Panc1 (cell line): Measurements from ENCODE around the gene GPAM. TPM values are rescaled to one million over a fixed set of nuclear protein-coding genes. Genes with fewer than 3 reads are reported as not detected.

Experiments used
- ATAC-seq: fragments of 200-7000 bp; cut with Tn5 transposase; 2 replicates; pipeline ENCODE4 v1.9.1; 2020; ENCODE audit warnings: mild to moderate bottlenecking, moderate library complexity
- BruUV-seq: library from RNA; stranded (reverse); fragments of 400-500 nt; replicated peaks from 2 replicates; lab custom pipeline; 2021; lab: Mats Ljungman, UMichigan
- CTCF ChIA-PET: fragments of 300-600 bp; sonication (Branson Sonifier 250); formaldehyde crosslinking; loops from one replicate; lab custom pipeline; 2022; ENCODE audit warnings: antibody characterized with exemption; lab: Charles Lee
- POLR2A ChIA-PET: fragments of 300-600 bp; sonication (Branson Sonifier 250); formaldehyde crosslinking; loops from one replicate; lab custom pipeline; 2022; ENCODE audit warnings: antibody characterized with exemption; lab: Charles Lee
- DNase-seq: peaks from one replicate; pipeline ENCODE4 v3.0.0-alpha.2; 2010; ENCODE audit warnings: low read depth, low spot score
- H3K27ac ChIP-seq: 2 replicates; pipeline ENCODE4 v1.5.1; 2011; ENCODE audit warnings: mild to moderate bottlenecking, low read length, inconsistent platforms
- H3K27me3 ChIP-seq: fragments of 200-500 bp; sonication (Bioruptor generic); 2 replicates; pipeline ENCODE4 v1.6.0; 2014; ENCODE audit warnings: low read length, inconsistent platforms; ENCODE audit not compliant: control insufficient read depth, insufficient read depth
- H3K36me3 ChIP-seq: fragments of 200-500 bp; sonication (Bioruptor generic); 2 replicates; pipeline ENCODE4 v1.5.1; 2014; ENCODE audit warnings: inconsistent platforms, mild to moderate bottlenecking, low read length, moderate library complexity; ENCODE audit not compliant: control insufficient read depth, insufficient read depth
- H3K4me1 ChIP-seq: 2 replicates; pipeline ENCODE4 v1.5.1; 2011; ENCODE audit warnings: inconsistent platforms, mild to moderate bottlenecking, low read length, moderate library complexity; ENCODE audit not compliant: control insufficient read depth, insufficient read depth
- H3K4me3 ChIP-seq, 2 experiments: 2 replicates each; pipeline ENCODE4 v1.5.1; 2011 to 2012; ENCODE audit warnings: low read depth in 2 of 2, low read length in 2 of 2, mild to moderate bottlenecking in 2 of 2, inconsistent platforms in 1 of 2, moderate library complexity in 1 of 2
- H3K9me3 ChIP-seq: fragments of 200-500 bp; sonication (Bioruptor generic); 2 replicates; pipeline ENCODE4 v1.5.1; 2014; ENCODE audit warnings: low read depth, mild to moderate bottlenecking, inconsistent platforms, low read length, moderate library complexity; ENCODE audit not compliant: control insufficient read depth, insufficient read depth
- POLR2AphosphoS5 ChIP-seq: IDR thresholded peaks from 2 replicates; pipeline ENCODE4 v1.6.1; 2012; ENCODE audit warnings: mild to moderate bottlenecking, low read depth, low read length, moderate library complexity
- SIN3A ChIP-seq: IDR thresholded peaks from 2 replicates; pipeline ENCODE4 v1.6.1; 2012; ENCODE audit warnings: low read depth, mild to moderate bottlenecking, low read length, moderate library complexity, borderline replicate concordance; ENCODE audit not compliant: insufficient read depth
- TCF7L2 ChIP-seq: IDR thresholded peaks from 2 replicates; pipeline ENCODE4 v1.6.1; 2011; ENCODE audit warnings: mild to moderate bottlenecking, low read depth, low read length, inconsistent platforms
- in situ Hi-C: cut with HindIII; loops from 2 replicates; pipeline ENCODE4 v1.10.0; 2016; ENCODE audit warnings: low sequenced_read_pairs, low pct_unique_long_range_greater_than_20kb
- intact Hi-C: fragments of 100-400 bp; cut with micrococcal nuclease; formaldehyde crosslinking; loops from one replicate; pipeline ENCODE4 v1.10.0; 2022; ENCODE audit not compliant: unreplicated experiment
- total RNA-seq: library from RNA; stranded (reverse); gene quantifications from one replicate; pipeline ENCODE4 v1.2.1, GENCODE V29; 2021; ENCODE audit not compliant: unreplicated experiment
- TF ChIP-seq, protein P1 (sequence below), 2 experiments: IDR thresholded peaks; 2 replicates each; pipeline ENCODE4 v1.6.1; 2011 to 2012; ENCODE audit warnings: low read depth in 2 of 2, control low read depth in 1 of 2, low read length in 1 of 2, mild to moderate bottlenecking in 1 of 2, moderate library complexity in 1 of 2; ENCODE audit not compliant: insufficient read depth in 1 of 2
- TF ChIP-seq, protein P2 (sequence below): fragments of 450-650 bp; IDR thresholded peaks from 2 replicates; pipeline ENCODE4 v1.5.1; 2017; ENCODE audit warnings: mild to moderate bottlenecking

The GPAM gene
- total RNA-seq, 1 experiment from 2014 or later, result 8.0 TPM

DNA sequence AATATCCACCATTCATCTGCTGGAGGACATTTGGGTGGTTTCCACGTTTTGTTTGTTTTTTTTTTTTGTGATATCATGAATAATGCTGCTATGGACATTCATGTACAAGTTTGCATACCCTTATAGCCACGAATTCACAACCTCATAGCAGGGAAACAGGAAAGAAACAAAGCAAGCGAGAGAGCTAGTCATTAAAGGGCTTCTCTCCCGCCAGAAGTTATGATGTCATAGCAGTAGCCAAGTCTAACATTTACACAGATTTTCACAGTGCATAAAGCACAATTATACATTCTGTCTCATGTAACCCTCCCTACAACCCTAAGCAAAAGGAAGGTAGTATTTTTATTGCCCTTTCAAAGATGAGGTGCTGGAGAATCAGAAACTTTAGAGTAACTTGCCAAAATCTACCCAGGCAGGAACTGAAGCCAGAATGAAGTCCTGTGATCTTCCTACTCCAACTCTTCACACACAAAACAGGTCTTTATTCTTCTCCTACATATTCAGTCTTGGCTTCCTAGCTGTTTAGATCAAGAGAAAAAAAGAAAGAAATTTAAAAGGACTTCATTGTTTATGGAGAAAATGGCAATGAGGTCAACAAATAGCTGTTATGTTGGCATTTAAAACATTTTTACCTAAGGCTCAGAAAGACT lies 33.9 kb upstream of the GPAM start:
- DNase-seq (no peak), ATAC-seq (no peak)
- ChIA-PET POLR2A (no interaction called here), CTCF (no interaction called here)
- intact Hi-C loops, result no loop called here
- no peak for TF ChIP-seq SIN3A
- TF ChIP-seq, protein P1, sequence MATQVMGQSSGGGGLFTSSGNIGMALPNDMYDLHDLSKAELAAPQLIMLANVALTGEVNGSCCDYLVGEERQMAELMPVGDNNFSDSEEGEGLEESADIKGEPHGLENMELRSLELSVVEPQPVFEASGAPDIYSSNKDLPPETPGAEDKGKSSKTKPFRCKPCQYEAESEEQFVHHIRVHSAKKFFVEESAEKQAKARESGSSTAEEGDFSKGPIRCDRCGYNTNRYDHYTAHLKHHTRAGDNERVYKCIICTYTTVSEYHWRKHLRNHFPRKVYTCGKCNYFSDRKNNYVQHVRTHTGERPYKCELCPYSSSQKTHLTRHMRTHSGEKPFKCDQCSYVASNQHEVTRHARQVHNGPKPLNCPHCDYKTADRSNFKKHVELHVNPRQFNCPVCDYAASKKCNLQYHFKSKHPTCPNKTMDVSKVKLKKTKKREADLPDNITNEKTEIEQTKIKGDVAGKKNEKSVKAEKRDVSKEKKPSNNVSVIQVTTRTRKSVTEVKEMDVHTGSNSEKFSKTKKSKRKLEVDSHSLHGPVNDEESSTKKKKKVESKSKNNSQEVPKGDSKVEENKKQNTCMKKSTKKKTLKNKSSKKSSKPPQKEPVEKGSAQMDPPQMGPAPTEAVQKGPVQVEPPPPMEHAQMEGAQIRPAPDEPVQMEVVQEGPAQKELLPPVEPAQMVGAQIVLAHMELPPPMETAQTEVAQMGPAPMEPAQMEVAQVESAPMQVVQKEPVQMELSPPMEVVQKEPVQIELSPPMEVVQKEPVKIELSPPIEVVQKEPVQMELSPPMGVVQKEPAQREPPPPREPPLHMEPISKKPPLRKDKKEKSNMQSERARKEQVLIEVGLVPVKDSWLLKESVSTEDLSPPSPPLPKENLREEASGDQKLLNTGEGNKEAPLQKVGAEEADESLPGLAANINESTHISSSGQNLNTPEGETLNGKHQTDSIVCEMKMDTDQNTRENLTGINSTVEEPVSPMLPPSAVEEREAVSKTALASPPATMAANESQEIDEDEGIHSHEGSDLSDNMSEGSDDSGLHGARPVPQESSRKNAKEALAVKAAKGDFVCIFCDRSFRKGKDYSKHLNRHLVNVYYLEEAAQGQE (IDR thresholded peaks at IDR 0.05; ENCODE audit: insufficient read depth in 1 of 2, low read depth in 2 of 2, low read length in 1 of 2), result no peak
- TF ChIP-seq, protein P2, sequence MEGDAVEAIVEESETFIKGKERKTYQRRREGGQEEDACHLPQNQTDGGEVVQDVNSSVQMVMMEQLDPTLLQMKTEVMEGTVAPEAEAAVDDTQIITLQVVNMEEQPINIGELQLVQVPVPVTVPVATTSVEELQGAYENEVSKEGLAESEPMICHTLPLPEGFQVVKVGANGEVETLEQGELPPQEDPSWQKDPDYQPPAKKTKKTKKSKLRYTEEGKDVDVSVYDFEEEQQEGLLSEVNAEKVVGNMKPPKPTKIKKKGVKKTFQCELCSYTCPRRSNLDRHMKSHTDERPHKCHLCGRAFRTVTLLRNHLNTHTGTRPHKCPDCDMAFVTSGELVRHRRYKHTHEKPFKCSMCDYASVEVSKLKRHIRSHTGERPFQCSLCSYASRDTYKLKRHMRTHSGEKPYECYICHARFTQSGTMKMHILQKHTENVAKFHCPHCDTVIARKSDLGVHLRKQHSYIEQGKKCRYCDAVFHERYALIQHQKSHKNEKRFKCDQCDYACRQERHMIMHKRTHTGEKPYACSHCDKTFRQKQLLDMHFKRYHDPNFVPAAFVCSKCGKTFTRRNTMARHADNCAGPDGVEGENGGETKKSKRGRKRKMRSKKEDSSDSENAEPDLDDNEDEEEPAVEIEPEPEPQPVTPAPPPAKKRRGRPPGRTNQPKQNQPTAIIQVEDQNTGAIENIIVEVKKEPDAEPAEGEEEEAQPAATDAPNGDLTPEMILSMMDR, result no peak
- no peak for TF ChIP-seq POLR2AphosphoS5
- TF ChIP-seq TCF7L2, result no peak
- Histone ChIP-seq H3K4me3 (no peak overlapping the region), H3K9me3 (no peaks in the 10 kb centered on the region), H3K27ac (no peak overlapping the region), H3K27me3 (peaks cover 12% of the 10 kb centered on the region), H3K4me1 (no peaks in the 10 kb centered on the region), H3K36me3 (no peaks in the 10 kb centered on the region)
- BruUV-seq, result no TSS peak
- in situ Hi-C loops, result no loop called here

DNA sequence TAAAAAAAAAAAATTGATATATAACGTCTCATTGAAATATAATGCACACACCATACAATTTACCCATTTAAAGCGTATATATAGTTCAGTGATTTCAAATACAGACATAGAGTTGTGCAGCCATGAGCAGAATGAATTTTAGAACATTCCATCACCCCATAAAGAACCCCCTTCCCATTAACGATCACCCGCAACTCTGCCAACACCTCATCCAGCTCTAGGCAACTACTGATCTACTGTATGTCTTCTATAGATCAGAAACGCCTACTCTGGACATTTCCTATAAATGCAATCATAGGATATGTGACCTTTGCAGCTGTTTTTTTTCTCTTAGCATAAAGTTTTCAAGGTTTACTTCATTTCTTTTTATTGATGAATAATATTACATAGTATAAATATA lies 33.4 kb upstream of the GPAM start:
- in situ Hi-C loops, result no loop called here
- Histone ChIP-seq H3K9me3 (no peaks in the 10 kb centered on the region), H3K4me3 (no peak overlapping the region), H3K36me3 (no peaks in the 10 kb centered on the region), H3K27ac (no peak overlapping the region), H3K27me3 (peaks cover 12% of the 10 kb centered on the region), H3K4me1 (no peaks in the 10 kb centered on the region)
- TF ChIP-seq SIN3A, result no peak
- TF ChIP-seq, protein P1 (IDR thresholded peaks at IDR 0.05; ENCODE audit: insufficient read depth in 1 of 2, low read depth in 2 of 2, low read length in 1 of 2), result no peak
- no TSS peak for BruUV-seq
- DNase-seq, result no peak
- intact Hi-C loops, result no loop called here
- no peak for ATAC-seq
- ChIA-PET CTCF (no interaction called here), POLR2A (no interaction called here)
